Large intestine (tissue), 3 donors: ENCODE data around the gene DUSP8. TPM values are rescaled to one million over a fixed set of nuclear protein-coding genes. Genes with fewer than 3 reads are reported as not detected.
"Not testable (repeated sequence)": the region's sequence is repeated elsewhere in the genome, so short reads cannot be mapped to it uniquely, and the experiment has no call there.

Experiments used
- DNase-seq, 2 donors: peaks; one replicate each; pipeline versions ENCODE4 v3.0.0 to v3.0.0-alpha.2; 2013
- H3K27ac ChIP-seq: one replicate; pipeline ENCODE4 v1.5.1; 2013; ENCODE audit warnings: low read length
- H3K27me3 ChIP-seq: 2 replicates; pipeline ENCODE4 v1.6.1; 2013; ENCODE audit warnings: low read length; ENCODE audit not compliant: control insufficient read depth, insufficient read depth
- H3K36me3 ChIP-seq: 2 replicates; pipeline ENCODE4 v1.6.1; 2013; ENCODE audit warnings: low read length; ENCODE audit not compliant: control insufficient read depth, insufficient read depth
- H3K4me1 ChIP-seq: one replicate; pipeline ENCODE4 v1.6.1; 2013; ENCODE audit warnings: low read length; ENCODE audit not compliant: control insufficient read depth, insufficient read depth
- H3K4me3 ChIP-seq: one replicate; pipeline ENCODE4 v1.5.1; 2013; ENCODE audit warnings: low read length
- H3K9me3 ChIP-seq: one replicate; pipeline ENCODE4 v1.6.1; 2013; ENCODE audit warnings: mild to moderate bottlenecking, low read depth, low read length, moderate library complexity; ENCODE audit not compliant: control insufficient read depth
- WGBS: methylation state at CpG from one replicate; pipeline ENCODE4 v1.1.5; 2013; ENCODE audit warnings: low lambda C conversion rate; ENCODE audit not compliant: insufficient coverage; 5-methylcytosine and 5-hydroxymethylcytosine counted together
- polyA plus RNA-seq: library from polyadenylated mRNA; unstranded; fragments of 120-200 nt; gene quantifications from one replicate; pipeline ENCODE4 v1.2.1, GENCODE V29; 2013

The DUSP8 gene
- polyA plus RNA-seq, 1 donor: 16.9 TPM

DNA sequence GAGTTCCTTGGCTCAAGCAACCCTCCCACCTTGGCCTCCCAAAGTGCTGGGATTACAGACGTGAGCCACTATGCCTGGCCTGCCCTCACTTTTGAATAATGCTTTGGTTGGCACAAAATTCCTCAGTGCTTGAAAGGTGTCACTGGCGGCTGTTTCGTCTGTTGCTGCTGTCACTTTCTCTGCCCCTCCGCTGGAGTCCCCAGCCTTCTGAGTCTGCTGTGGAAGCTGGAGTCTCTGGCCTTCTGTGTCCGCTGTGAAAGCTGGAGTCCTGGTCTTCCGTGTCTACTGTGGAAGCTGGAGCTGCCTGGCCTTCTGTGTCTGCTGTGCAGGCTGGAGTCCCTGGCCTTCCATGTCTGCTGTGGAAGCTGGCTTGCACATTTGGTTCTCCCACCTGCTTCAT, 17.9 kb upstream of the DUSP8 start:
- Histone ChIP-seq H3K27me3 (no peaks in the 10 kb centered on the region), H3K36me3 (no peaks in the 10 kb centered on the region), H3K9me3 (no peaks in the 10 kb centered on the region), H3K27ac (no peak overlapping the region), H3K4me1 (no peaks in the 10 kb centered on the region), H3K4me3 (no peak overlapping the region)
- no peak for DNase-seq
- WGBS: no CpG with 5 or more reads among the region's 6 CpGs

DNA sequence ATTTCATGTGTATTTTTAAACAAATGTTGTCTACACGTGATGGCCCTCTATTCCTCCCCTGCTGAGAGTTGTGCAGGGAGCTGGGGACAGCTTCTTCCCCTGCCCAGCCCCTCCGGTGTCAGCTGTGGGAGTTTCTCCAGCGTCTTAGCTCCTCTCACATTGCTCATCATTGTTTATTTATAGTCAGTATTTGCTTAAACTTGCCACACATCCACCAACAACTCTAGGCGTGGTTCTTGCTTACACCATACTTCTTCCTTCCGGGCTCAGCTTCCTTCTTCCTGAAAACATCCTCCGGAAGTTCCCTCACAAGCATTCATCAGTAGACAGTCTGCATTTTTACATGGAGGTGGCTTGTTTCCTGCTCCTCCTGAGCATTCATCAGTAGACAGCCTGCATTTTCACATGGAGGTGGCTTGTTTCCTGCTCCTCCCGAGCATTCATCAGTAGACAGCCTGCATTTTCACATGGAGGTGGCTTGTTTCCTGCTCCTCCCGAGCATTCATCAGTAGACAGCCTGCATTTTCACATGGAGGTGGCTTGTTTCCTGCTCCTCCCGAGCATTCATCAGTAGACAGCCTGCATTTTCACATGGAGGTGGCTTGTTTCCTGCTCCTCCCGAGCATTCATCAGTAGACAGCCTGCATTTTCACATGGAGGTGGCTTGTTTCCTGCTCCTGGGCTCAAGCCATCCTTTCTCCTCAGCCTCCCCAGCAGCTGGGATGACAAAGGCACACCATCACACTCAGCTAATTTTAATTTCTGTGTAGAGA, 17.3 kb upstream of the DUSP8 start:
- DNase-seq, H3K4me3 ChIP-seq, H3K27me3 ChIP-seq, H3K36me3 ChIP-seq, H3K4me1 ChIP-seq, H3K27ac ChIP-seq, H3K9me3 ChIP-seq: not testable (repeated sequence)
- WGBS: 30% methylated on average over 2 of the region's 10 CpGs

DNA sequence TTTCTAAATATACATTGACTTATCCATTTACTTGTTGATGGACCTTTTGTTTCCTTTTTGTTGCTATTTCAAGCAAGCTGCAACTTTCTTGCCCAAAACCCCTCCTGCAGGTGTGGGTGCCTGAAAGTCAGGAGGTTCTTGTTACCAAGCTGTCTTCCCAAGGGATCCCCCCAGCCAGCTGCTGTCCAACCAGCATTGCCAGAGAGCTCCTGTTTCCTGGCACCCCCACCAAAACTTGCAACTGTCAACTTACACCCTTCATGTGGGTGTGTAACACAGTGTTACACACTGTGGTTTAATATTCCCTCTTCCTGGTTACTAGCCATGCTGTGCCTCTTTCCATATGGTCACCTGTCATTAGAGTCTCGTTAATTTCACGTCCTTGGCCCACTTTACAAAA, 14.6 kb upstream of the DUSP8 start:
- 100% methylated on average over 2 of the region's 2 CpGs for WGBS
- H3K36me3 ChIP-seq: no peaks in the 10 kb centered on the region
- H3K4me1 ChIP-seq: no peaks in the 10 kb centered on the region
- no peaks in the 10 kb centered on the region for H3K9me3 ChIP-seq
- H3K27ac ChIP-seq: no peak overlapping the region
- H3K4me3 ChIP-seq: no peak overlapping the region
- H3K27me3 ChIP-seq: no peaks in the 10 kb centered on the region
- DNase-seq: no peak

DNA sequence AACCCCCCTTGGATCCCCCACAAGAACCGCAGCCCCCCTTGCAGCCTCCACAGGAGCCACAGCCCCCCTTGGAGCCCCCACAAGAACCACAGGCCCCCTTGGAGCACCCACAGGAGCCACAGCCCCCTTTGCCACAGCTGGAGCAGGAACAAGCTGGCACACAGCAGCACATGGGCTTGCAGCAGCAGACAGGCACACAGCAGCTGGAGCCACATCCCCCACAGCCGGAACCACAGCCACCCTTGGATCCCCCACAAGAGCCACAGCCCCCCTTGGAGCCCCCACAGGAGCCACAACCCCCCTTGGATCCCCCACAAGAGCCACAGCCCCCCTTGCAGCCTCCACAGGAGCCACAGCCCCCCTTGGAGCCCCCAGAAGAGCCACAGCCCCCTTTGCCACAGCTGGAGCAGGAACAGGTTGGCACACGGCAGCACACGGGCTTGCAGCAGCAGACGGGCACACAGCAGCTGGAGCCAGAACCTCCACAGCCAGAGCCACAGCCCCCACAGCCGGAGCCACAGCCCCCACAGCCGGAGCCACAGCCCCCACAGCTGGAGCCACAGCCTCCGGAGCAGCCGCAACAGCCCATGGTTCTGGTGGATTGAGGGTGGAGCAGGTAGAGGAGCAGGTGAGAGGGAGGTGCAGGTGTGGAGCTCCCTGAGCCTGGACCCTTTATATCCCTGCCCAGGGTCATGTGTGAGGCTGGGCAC, 12.7 kb upstream of the DUSP8 start, which contains the start of gene KRTAP5-1:
Gene KRTAP5-1, minus strand, starts transcription at position 623 of the 710 bp plus-strand sequence. Its CDS starts 34 bp downstream, at position 589.
- H3K9me3 ChIP-seq, H3K36me3 ChIP-seq, DNase-seq, H3K27ac ChIP-seq, H3K4me1 ChIP-seq, H3K4me3 ChIP-seq, H3K27me3 ChIP-seq: not testable (repeated sequence)
- WGBS: no CpG with 5 or more reads among the region's 9 CpGs

DNA sequence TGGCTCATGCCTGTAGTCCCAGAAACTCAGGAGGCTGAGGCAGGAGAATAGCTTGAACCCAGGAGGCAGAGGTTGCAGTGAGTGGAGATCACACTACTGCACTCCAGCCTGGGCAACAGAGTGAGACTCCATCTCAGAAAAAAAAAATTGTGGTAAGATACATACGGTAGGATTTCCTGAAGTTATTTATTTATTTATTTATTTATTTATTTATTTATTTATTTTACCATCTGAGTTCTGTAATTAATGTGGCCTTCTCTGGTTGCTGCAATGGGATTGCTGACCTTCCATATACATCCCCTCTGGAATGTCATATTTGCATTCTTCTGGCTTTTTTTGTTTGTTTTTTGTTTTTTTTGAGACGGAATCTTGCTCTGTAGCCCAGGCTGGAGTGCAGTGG, 10.8 kb upstream of the DUSP8 start:
- not testable (repeated sequence) for DNase-seq, H3K4me3 ChIP-seq, H3K27ac ChIP-seq, H3K4me1 ChIP-seq, H3K27me3 ChIP-seq, H3K36me3 ChIP-seq, H3K9me3 ChIP-seq
- WGBS: 80% methylated on average over 2 of the region's 2 CpGs

DNA sequence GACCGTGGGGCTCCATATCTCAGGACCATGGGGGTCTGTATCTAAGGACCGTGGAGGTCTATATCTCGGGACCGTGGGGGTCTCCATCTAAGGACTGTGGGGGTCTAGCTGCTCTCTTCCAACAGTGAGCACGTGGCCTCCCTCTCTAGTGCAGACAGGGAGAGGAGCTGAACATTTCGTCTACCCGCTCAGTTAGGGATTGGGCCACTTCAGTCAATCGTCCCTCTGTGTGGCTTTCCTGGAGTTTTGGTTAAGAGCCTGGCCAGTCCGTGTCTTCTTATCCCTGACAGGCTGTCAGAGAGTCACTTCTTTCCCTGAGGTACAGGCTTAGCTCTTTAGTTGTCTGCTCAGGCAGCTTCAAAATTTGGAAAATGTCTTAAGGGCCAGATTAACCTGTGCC, 9.9 kb upstream of the DUSP8 start:
- no CpG with 5 or more reads among the region's 9 CpGs for WGBS
- Histone ChIP-seq H3K27me3 (no peaks in the 10 kb centered on the region), H3K9me3 (peaks cover 8% of the 10 kb centered on the region), H3K36me3 (no peaks in the 10 kb centered on the region), H3K4me1 (no peaks in the 10 kb centered on the region), H3K4me3 (no peak overlapping the region), H3K27ac (no peak overlapping the region)
- no peak for DNase-seq

DNA sequence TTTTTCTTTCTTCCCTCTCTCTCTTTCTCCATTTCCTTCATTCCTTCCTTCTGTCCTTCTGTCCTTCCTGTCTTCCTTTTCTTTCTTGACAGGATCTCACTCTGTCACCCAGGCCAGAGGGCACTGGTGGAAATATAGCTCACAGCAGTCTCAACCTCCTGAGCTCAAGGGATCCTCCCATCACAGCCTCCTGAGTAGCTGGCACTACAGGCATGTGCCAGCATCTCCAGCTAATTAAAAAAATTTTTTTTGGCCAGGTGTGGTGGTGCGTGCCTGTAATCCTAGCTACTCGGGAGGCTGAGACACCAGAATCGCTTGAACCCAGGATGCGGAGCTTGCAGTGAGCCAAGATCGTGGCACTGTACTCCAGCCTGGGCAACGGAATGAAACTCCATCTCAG, 4.8 kb upstream of the DUSP8 start:
- Histone ChIP-seq H3K27me3 (peaks cover 16% of the 10 kb centered on the region), H3K36me3 (no peaks in the 10 kb centered on the region), H3K9me3 (peaks cover 8% of the 10 kb centered on the region), H3K4me1 (peaks cover 14% of the 10 kb centered on the region), H3K4me3 (no peak overlapping the region), H3K27ac (no peak overlapping the region)
- no peak for DNase-seq
- no CpG with 5 or more reads among the region's 6 CpGs for WGBS

DNA sequence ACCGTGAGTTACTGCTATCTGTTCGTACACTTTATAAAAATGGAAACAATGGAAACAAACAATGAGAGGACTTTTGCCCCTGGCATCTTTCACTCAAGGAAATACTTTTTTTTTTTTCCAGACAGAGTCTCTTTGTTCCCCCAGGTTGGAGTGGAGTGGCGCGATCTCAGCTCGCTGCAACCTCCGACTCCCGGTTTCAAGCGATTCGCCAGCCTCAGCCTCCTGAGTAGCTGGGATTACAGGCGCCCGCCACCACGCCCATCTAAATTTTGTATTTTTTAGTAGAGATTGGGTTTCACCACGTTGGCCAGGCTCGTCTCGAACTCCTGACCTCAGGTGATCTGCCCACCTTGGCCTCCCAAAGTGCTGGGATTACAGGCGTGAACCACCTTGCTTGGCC, 3.7 kb upstream of the DUSP8 start:
- Histone ChIP-seq H3K27me3 (peaks cover 16% of the 10 kb centered on the region), H3K4me1 (peaks cover 17% of the 10 kb centered on the region)

DNA sequence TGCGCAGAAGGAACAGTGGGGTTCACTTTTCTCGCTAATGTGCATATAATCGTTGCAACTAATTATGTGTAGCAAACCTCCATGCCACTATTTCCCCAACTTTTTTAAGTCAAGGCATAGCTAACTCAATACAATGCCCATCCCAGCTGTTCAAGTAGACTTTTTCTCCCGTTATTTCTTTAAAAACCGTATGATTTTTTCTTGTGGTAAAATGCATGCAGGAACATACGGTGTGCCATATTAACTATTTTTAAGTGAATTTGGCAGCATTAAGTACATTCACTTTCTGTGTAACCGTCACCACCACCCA, 2.8 kb upstream of the DUSP8 start:
- H3K27me3 ChIP-seq: peaks cover 16% of the 10 kb centered on the region
- WGBS: 22% methylated on average over 5 of the region's 7 CpGs
- no peaks in the 10 kb centered on the region for H3K36me3 ChIP-seq
- H3K4me3 ChIP-seq: no peak overlapping the region
- no peak for DNase-seq
- H3K9me3 ChIP-seq: peaks cover 8% of the 10 kb centered on the region
- peaks cover 25% of the 10 kb centered on the region for H3K4me1 ChIP-seq
- no peak overlapping the region for H3K27ac ChIP-seq

More for the DNA sequence above, 3.7 kb upstream of the DUSP8 start:
- no CpG with 5 or more reads among the region's 16 CpGs for WGBS
- H3K36me3 ChIP-seq, H3K9me3 ChIP-seq, H3K27ac ChIP-seq, H3K4me3 ChIP-seq: not testable (repeated sequence)
- peak in 1 of 2 donors; percentile 35 for DNase-seq

DNA sequence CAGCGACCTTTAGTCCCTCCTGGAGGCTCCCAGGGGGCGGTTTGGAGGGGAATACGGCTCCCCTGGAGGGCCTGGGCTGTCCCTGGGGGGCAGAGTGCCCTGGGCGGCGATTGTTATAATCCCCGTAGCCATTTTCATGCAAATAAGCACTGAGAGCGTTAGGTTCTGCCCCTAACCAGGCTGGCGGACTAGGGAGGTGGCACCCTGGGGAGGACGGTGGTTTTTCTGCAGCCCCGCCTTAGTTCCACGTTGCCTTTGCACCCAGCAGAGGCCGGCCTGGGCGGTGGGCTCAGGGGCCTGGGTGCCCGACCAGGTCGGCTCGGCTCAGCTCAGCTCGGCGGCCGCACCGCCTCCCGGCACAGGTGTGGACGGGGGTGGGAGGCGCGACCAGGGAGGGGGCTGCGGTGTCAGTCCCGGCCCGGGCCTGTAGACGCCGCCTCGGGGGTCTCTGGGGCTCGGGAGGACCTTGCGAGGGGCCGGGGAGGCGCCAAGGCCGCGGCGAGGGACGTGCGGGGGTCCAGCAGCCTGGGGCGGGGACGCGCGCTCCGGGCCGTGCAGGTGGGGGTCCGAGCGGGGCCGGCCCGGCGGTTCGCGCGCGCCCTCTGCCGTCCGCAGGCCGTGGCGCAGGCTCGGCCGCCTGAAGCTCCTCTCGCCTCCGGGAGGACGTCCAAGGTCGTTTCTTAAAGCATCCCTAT, 2.3 kb upstream of the DUSP8 start:
- no CpG with 5 or more reads among the region's 64 CpGs for WGBS
- H3K27me3 ChIP-seq: peaks cover 16% of the 10 kb centered on the region
- peaks cover 30% of the 10 kb centered on the region for H3K4me1 ChIP-seq
- peak overlapping the region; percentile 86 for H3K27ac ChIP-seq
- DNase-seq: peak; percentile 69 to 86
- peak overlapping the region; percentile 49 for H3K4me3 ChIP-seq
- peaks cover 8% of the 10 kb centered on the region for H3K9me3 ChIP-seq
- no peaks in the 10 kb centered on the region for H3K36me3 ChIP-seq
